Fibroblast of upper back skin (primary cell): ENCODE data around the gene IPMK.
"Not testable (repeated sequence)": the region's sequence is repeated elsewhere in the genome, so short reads cannot be mapped to it uniquely, and the experiment has no call there.

Experiments used
- DNase-seq: peaks from one replicate; pipeline ENCODE4 v3.0.0-alpha.2; 2013

The IPMK gene

DNA sequence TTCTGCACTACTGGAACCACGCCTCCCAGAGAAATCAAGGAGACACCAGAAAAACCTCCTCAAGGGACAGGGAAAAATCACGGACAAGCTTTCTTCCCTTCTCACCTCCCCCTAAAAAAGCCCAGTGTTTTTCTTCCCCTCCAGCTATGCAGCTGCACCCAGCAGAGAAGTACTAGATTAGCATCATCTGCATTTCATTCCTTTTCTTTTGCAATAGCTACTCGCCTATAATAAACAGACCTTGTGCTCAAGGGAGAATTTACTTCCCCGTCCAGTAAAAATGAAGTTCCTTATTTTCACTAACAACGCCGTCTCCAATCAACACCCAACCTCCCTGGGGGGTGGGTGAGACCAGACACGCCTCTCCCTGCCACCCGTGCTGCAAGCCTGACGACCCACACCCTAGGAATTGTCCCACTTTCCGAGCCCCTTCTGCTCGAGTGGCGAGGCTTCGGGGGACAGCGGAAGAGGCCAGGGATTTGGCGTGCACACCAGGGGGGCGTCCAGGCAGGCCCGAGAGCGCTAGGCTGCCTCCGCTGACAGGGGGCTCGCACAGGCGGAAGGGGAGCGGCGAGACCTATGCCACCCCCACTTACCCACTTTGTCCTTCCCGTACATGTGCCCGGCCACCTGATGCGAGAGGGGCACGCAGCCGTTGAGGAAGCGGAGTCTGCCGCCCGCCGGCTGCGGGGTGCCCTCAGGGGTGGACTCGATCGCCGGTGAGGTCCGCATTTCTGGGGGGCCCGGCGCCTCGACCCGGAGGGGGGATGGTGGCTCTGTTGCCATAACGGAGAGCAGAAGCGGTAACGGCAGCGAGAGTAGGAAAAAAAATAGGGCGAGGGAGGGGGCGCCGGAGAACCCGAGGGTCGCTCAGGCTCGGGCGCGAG, 625 bp downstream of the IPMK start:
- peak; percentile 38 for DNase-seq

DNA sequence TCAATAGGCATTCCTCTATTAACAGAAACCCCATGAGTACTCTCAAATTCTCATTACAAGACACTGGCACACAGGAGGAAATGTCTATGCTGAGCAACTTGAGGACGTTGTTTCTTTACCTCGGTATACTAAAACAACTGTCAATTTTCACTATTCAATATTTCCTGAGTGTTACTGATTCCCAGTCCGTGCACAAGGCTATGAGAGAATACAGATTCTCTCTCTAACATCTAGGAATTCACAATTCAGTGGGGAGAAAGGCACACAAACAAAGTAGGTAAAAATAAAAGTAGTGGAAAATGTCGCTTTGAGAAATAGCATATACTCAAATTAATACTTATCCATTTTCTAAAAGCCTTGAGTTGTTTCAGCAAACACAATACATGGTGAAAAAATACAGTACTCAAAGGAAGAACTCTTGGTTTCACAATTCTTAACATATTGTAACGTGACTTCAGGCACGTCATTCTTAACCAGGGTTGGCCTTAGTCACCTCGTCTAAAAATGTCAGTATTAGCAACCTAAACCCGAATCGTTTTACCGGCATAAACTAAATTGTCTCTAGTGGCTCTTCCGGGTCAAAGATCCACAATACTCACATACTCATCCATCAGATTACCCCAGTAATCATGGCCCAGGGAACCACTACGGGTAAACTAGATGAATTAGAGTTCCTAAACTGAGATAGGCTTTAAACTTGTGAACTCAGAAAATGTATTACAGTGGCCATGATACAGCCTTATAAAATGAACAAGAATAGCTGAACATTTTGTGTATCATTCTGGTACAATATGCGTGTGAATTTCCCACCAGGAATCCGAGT, 1.5 kb downstream of the IPMK start:
- peak; percentile 51 for DNase-seq

DNA sequence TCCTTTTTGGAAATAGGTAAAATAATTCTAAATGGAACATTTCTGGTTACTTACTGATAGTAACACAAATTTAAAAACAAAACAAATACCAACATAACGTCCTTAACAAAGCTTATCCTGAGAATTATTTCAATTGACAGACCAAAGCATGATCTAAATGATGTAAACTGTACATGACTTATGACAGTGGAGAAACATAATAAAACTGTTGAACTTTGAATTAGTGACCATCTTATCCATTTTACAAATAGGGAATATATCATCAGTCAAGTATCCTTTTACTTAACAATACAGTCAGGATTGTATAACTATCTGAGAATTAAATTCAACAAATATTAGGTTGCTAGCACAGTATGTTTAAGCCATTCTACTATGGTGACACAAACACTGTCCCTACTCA, 2.4 kb downstream of the IPMK start:
- DNase-seq = no peak

DNA sequence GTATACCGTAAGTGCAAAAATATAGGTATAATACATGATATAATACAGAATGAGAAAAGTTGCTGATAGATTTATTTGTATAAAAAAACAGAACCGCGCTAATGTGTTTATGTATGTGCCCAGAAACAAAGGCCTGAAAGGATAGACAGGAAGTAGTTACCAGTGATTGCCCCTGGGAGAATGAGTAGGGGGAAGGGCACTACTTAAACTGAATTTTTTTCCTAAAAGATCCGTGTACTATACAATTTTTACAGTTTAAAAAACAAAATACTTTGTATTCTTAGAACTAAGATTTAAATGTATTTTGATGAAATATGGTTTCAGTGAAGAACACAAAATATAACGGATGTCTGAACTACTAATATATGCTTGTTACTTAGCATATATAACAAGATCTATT, 2.9 kb downstream of the IPMK start:
- no peak for DNase-seq

DNA sequence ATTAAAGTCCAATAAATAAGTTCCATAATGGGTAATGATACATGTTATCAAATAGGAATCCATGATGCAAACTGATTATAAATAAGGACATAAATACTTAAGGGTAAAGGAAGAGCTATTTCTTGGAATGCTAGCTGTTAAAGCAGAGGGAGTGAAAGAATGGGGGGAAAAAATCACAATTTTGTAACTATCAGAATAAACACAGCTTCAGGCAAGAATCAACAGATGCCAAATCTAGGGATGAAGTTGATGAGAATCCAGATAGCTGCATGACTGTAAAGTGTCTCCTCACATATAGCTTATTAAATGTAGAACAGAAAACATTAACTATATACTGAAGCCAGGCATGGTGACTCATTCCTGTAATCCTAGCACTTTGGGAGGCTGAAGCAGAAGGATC, 4.9 kb downstream of the IPMK start:
- DNase-seq = no peak

DNA sequence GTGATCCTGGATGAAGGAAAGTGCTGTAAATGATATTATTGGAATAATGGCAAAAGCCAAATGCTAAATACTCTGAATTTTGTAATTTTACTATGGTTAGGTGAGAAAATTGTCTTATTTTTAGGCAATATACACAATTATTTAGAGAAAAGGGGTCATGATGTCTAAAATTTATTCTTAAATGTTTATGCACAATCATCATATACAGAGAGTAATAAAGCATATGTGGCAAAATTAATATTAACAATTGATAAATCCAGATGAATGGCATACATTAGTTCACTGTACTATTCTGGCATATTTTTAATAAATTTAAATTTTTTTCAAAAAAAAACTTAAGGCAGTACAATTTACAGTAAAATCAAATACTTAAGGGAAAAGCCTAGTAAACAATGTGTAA, 7.4 kb downstream of the IPMK start:
- no peak for DNase-seq

DNA sequence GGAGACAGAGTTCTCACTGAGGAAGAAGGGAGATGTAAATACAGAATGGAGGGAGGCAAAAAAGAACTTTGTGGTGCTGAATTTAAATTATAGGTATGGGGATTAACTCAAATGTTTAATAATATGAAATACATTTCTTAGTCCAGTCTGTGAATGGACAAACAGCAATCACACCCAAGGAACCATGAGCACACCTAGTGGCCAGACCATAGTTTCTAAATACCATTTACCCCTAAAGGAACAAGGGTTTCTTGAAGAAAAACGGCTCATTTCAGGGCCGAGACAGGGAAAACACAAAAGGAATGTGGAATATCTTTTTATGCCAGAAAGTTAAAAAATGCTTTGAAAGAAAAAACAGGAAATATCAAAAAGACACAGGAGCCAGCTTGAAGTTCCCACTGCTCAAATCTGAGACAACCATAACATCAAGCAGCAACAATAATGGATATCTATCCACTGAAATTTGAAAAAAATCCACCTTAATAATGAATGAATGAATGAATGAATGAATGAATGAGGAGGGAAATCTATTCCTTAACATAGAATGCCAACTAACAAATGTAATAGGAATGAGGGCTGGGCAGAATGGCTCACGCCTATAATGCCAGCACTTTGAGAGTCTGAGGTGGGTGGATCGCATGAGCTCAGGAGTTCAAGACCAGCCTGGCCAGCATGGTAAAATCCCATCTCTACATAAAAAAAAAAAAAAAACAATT, 8.6 kb downstream of the IPMK start:
- no peak for DNase-seq

DNA sequence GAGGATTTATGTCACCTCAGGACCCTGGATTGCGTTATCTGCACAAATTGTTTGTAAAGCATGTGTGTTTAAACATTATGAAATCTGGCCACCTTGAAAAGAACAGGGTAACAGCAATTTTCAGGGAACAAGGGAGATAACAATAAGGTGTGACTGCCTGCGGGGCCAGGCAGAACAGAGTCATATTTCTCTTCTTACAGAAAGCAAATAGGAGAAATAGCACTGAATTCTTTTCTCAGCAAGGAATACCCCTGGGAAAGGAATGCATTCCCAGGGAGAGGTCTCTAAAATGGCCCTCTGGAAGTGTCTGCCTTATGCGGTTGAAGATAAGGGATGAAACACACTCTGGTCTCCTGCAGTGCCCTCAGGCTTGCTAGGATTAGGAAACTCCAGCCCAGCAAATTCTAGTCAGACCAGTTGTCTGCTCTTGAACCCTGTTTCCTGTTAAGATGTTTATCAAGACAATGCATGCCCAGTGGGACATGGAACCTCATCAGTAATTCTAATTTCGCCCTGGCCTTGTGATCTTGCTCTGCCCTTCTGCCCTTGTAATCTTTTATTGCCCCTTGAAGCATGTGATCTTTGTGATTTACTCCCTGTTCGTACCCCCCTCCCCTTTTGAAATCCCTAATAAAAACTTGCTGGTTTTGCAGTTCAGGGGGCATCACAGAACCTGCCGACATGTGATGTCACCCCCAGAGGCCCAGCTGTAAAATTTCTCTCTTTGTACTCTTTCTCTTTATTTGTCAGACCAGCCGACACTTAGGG, 11.5 kb downstream of the IPMK start:
- not testable (repeated sequence) for DNase-seq

DNA sequence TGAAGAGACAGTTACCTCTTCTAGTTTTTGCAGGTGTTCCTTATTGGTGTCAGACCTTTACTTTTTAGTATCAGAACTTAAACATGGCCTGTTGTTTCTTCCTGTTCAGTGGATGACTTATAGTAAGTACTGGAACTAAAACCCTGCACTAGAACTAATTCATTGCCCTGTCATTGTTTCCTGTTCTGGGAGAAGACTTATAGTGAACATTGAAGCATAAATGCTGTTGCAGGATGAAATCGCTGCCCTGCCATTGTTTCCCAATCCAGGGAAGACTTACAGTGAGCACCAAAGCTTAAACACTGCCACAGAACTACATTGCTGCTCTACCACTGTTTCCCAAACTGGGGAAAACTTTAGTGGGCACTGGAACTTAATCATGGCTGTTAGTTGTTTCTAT, 13.1 kb downstream of the IPMK start:
- DNase-seq = no peak

DNA sequence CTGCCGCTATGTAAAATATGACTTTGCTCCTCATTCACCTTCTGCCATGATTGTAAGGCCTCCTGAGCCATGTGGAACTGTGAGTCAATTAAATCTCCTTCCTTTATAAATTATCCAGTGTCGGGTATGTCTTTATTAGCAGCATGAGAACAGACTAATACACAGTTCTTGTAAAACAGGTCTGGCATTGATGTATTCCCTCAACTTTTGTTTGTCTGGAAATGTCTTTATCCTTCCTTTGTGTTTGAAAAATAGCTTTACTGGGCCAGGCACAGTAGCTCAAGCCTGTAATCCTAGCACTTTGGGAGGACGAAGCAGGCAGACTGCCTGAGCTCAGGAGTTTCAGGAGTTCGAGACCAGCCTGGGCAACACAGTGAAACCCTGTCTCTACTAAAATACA, 14.5 kb downstream of the IPMK start:
- no peak for DNase-seq

DNA sequence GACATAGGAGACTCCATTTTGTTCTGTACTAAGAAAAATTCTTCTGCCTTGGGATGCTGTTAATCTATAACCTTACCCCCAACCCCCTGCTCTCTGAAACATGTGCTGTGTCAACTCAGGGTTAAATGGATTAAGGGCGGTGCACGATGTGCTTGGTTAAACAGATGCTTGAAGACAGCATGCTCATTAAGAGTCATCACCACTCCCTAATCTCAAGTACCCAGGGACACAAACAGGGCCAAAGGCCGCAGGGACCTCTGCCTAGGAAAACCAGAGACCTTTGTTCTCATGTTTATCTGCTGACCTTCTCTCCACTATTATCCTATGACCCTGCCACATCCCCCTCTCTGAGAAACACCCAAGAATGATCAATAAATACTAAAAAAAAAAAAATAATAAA, 23.0 kb downstream of the IPMK start:
- not testable (repeated sequence) for DNase-seq

DNA sequence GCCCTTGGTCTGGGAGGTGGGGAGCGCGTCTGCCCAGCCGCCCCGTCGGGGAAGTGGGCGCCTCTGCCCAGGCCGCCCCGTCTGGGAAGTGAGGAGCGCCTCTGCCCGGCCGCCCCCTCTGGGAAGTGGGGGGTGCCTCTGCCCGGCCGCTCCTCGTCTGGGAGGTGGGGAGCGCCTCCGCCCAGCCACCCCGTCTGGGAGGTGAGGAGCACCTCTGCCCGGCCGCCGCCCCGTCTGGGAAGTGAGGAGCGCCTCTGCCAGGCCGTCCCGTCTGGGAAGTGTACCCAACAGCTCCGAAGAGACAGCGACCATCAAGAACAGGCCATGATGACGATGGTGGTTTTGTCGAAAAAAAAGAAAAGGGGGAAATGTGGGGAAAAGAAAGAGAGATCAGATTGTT, 23.5 kb downstream of the IPMK start:
- not testable (repeated sequence) for DNase-seq

DNA sequence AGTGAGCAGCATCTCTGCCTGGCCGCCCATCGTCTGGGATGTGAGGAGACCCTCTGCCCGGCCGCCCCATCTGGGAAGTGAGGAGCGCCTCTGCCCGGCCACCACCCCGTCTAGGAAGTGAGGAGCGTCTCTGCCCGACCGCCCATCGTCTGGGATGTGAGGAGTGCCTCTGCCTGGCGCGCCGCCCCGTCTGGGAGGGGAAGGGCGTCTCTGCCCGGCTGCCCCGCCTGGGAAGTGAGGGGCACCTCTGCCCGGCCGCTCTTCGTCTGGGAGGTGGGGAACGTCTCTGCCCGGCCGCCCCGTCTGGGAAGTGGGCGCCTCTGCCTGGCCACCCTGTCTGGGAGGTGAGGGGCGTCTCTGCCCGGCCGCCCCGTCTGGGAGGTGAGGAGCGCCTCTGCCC, 23.9 kb downstream of the IPMK start:
- DNase-seq = not testable (repeated sequence)

DNA sequence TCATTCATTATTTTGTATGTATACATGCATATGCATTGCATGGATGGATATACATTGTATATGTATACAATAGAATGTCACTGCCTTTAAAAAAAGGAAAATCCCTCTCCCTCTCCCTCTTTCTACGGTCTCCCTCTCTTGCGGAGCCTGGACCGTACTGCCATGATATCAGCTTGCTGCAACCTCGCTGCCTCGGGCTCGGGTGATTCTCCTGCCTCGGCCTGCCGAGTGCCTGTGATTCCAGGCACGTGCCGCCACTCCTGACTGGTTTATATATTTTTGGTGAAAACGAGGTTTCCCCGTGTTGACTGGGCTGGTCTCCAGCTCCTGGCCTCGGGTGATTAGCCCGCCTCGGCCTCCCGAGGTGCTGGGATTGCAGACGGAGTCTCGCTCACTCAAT, 24.4 kb downstream of the IPMK start:
- DNase-seq = no peak

DNA sequence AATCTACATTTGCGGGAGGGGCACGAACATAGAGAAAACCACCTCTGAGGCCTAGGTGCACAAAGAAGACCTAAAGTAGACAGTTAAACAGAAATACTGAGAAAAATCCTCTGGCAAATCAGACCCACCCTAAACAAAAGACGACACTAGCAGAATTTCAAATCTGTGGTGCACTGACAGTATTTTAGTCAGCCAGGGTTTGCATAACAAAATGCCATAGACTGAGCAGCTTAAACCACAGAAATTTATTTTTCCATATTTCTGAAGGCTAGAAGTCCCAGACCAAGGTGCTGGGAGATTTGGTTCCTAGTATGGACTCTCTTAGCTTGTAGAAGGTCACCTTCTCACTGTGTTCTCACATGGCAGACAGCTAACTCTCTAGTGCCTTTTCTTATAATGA, 26.3 kb downstream of the IPMK start:
- DNase-seq = peak; percentile 71

DNA sequence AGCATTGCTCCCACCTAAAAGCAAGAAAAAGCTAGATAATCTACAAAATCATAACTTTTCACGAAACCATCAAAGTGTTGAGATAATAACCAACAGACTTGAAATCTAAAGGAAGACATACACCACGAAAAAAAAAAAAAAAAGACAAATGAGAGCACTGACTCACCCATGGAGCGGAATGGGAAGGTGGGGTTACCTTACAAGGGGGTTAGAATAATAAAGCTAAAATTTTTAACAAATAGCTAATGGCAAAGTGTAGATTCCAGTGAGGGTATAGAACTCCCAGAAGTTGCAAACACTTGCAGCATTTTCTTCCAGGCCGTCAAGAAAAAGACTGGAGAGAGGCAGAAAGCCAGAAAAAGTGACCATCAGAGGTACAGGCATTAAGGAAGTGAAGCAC, 27.2 kb downstream of the IPMK start:
- peak; percentile 79 for DNase-seq

DNA sequence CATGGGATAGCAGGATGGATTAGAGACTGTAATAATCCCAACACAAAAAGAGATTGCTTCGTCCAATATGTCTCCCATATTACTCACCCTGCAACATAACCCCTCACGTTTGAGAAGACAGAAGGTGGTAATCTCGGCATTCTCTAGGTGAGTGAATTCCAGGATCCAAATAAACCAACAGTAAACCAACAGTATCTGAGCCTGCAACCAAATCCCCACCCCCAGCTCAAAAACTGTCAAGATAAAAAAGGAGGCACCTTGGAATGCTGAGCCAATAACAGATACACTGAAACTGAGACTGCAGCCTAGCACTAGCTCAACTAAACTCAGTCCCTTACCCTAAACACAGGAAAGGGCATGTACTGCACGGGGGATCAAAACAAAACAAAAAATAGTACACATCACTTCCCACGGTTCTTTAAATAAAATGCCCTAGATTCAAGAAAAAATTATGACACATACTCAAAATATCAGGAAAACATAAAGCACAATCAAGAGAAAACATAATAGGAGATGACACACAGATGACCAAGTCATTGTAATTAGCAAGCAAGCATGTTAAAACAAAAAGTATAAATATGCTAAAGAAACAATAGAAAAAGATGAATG, 28.0 kb downstream of the IPMK start:
- no peak for DNase-seq

DNA sequence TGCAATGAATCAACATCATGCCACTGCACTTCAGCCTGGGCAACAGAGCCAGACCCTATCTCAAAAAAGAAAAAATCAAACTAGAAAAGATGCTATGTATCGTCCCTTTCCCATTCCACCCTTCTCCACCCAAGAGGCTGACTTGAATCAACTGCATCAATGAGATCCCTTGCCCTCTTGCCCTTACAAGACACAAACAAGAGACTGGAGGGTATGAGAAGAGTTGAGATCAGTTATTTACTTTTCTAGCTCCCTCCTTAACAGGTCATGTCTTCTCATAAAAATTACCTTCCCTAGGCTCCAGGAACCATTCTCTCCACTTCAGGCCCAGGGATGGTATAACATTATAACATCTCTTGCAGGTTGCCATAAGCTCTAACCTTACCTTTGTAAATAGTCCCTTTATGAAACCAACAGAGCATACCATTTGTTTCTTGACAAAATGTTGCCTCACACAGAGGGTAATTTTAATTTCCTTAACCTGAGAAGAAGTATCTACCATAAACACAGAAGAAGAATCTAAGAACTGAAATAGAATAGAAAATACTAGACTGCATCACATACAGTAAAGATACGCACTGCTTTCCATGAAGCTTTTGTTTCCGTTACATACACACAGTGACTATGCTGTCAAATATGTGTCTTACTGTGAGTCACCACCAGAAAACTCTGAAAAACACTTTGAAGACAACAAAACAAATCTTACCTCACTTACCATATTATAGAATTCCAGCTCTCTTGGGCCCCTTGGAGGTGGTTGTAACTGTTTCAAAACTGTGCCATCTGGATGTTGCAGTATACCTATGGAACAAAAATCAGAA, 30.5 kb downstream of the IPMK start:
- DNase-seq = peak; percentile 88

DNA sequence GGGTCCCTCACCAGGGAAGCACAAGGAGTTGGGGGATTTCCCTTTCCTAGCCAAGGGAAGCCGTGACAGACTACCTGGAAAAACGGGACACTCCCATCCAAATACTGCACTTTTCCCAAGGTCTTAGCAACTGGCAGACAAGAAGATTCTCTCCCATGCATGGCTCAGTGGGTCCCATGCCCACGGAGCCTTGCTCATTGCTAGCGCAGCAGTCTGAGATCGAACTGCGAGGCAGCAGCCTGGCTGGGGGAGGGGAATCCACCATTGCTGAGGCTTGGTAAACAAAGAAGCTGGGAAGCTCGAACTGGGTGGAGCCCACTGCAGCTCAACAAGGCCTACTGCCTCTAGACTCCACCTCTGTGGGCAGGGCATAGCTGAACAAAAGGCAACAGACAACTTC, 37.8 kb downstream of the IPMK start:
- DNase-seq = not testable (repeated sequence)

DNA sequence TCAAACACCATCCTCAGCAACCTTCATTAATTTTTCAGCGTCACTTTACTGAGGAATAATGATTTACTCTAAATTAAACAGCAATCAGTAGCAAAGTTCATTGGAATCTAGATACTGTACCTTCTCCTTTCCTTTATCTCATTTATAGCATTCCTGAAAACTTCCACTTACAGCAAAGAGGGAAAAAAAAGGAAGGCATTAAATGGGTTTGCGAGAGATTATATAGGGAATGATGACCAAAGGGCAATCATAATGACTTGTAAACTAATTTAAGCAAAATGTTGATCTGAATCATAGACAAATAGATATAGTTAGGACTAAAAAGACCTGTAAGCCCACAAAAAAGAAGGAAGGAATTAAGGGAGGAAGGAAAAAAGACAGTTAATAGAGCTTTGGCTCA, 42.0 kb downstream of the IPMK start:
- no peak for DNase-seq

DNA sequence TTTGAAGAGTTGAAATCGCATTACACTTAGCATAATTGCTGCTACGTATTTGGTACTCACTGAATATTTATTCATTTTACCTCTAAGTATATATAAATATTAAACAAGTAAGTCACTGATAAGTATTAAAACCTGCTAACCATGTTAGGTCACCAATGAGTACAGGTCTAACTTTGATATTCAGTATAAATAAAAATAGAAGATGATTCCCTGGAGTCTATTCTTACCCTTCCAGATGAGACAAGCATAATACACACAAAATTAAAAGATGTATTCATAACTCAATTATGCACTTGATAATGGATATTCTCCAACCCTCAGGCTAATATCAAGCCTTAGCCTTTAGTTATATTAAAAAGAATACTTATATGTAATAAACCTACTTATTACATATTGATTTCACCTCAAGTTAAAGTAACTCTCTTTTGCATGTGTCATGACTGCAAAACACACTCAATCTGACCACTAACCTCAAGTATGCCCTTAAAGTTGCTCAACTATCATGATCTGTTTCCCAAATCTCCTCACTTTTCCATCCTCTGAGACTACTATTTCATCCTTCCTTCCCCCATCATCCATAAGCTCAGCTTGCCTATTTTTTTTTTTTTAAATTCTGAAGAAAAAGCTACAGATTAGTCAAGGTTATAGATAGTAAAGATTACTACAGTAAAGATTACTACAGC, 46.8 kb downstream of the IPMK start:
- DNase-seq = peak; percentile 88
